ENCODE data around the gene ATL3.
"Not testable (repeated sequence)": the region's sequence is repeated elsewhere in the genome, so short reads cannot be mapped to it uniquely, and the experiment has no call there.

ATL3 gene

DNA sequence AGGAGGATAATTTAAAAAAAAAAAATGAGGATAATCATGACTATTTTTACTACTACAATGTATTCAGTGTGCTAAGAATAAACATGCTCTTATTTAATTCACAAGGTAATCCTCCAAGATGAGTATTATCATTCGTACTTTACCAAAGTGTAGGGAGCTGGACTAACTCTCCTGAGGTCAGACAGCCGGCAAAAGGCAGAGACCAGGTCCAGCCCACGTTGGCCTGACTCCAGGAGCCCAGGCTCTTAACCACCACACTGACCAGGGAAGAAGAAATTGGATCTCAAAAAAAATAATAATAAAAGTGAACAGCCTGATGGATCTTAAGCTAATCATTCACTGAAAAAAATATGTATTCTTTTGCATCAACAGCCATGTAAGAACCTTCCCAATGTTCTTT, 82.2 kb downstream of the ATL3 start:
- no peak for DNase-seq (ENCODE audit: low read depth, low spot score)

GRCh38 chr11:63586451-63587166, 84.6 kb downstream of the ATL3 start:
- DNase-seq (ENCODE audit: low read depth, low spot score): no peak

DNA sequence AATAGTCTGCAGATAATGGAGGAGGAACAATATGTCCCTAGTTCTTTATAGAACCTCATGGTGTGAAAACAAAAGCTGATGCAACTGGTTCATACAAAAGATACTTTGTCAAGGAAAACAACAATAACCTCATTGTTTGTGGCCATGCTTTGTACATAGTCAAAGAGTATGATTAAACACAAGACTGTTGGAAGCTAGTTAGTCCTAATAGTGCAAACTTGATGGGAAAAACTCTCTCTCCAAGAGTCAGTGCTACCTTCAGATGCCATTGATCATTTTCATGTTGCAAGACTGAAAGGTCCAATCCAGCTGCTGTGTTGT, 87.9 kb downstream of the ATL3 start:
- no peak for DNase-seq (ENCODE audit: low read depth, low spot score)

GRCh38 chr11:63581224-63581623, 90.0 kb downstream of the ATL3 start:
- DNase-seq (ENCODE audit: low read depth, low spot score): not testable (repeated sequence)

DNA sequence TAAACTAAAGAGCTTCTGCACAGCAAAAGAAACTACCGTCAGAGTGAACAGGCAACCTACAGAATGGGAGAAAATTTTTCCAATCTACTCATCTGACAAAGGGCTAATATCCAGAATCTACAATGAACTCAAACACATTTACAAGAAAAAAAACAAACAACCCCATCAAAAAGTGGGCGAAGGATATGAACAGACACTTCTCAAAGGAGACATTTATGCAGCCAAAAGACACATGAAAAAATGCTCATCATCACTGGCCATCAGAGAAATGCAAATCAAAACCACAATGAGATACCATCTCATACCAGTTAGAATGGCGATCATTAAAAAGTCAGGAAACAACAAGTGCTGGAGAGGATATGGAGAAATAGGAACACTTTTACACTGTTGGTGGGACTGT, 92.3 kb downstream of the ATL3 start:
- not testable (repeated sequence) for DNase-seq (ENCODE audit: low read depth, low spot score)

DNA sequence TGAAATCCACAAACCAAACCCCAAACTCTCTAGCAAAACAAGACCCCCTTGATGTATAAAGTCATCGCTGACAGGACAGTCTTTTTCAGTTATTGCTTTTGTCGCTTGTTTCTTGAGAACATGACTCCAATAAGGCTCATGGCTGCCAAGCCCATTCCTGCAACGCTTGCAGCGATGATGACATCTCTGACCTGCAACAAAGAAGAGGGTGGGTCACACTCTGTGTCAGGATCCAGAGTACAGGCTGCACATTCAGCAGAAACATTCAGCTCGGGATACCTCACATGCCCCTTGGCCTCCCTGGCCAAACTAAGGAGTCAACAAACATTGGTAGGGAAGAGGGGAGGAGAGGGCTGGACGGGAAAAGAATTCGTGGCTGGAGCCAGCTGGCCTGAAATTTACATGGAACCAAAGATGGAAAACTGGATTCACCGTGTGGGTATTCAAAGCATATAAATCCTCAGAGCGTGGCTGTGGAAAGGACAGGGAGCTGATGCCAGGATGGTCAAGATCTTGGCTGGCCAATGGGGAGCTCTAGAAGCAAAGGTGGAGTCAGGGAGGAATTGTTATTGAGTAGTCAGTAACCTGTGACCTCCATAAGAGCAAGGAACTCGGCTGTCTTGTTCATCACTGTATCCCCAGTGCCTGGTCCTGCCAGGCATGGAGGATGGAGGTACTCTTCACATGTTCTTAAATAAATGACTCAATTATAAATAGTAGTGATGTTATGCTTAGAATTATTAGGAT, 96.1 kb downstream of the ATL3 start:
- no peak for DNase-seq (ENCODE audit: low read depth, low spot score)

Data from iPS DF 19.7 (cell line).